ENCODE data around the gene CEP72. TPM values are rescaled to one million over a fixed set of nuclear protein-coding genes. Genes with fewer than 3 reads are reported as not detected.
A peak's percentile ranks its signal among the peaks of the same experiment; 100 is the strongest.
"Not testable (repeated sequence)": the region's sequence is repeated elsewhere in the genome, so short reads cannot be mapped to it uniquely, and the experiment has no call there.

CEP72 gene
- polyA plus RNA-seq, 4 donors, result 4.4 to 10.8 (median 9.0) TPM

- no peak for DNase-seq (ENCODE audit: low read depth in 4 of 4, low spot score in 3 of 4)
Measured at GRCh38 chr5:668283-668995, 56.3 kb downstream of the CEP72 start.

DNA sequence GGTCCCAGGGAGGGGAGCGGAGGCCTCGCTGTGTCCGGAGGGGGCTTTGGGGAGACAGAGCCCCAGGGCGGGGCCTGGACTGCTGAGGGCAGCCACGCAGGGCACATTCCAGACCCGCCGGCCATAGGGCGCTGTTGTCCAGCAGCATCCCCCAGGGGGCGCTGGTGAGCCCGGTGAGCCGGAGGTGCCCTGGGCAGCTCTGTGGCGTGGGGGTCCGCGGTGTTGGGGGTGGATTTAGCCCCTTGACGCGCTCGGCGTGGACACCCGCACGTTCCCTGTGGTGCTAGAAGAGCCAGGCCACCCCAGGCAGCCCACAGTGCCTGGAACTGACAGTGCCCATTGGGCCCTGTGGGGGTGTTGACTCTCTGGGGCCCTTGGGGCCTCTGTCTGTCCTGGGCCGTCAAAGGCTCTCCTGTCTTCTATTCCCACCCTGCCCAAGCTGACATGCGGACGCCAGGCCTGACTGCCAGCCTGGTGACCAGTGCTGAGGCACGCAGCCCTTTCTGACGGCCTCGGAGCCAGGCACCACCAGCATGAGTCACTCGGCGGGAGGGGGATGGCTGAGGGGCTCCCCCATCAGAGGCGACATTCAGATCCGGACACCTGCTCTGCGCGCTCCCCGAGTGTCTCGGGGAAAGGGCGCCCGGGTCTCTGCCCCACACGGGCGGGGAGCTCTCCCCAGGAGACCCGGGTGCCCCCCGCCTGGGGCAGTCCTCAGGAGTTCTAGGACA, 57.1 kb downstream of the CEP72 start:
- DNase-seq (ENCODE audit: low read depth in 4 of 4, low spot score in 3 of 4), result no peak

DNA sequence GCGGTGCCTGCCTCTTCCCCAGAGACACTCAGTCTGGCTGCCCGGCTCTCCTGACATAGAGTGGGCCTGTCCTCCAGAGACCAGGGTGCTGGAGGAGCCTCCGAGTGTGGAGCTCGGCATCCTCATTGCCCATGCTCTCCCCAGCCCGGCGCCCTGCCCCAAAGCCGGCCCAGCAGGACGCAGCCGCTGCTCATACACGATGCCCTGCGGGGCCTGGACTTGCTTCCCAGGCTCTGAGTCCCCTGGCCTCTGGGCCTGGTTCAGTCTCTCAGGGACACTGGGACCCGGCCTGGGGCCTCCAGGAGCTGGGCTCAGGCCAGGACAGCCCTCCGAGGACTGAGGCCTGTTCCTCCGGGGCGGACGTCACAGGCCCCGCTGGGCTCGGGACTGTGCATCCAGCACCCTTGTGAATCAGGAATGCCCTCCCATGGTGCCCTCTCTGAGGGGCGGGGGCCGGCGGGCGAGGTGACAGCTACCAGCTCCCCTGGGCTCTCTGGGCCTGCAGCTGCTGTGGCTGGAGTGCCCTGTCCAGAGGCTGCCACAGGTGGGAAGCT, 57.8 kb downstream of the CEP72 start:
- DNase-seq (ENCODE audit: low read depth in 4 of 4, low spot score in 3 of 4), result no peak

GRCh38 chr5:670396-671270, 58.5 kb downstream of the CEP72 start:
- no peak for DNase-seq (ENCODE audit: low read depth in 4 of 4, low spot score in 3 of 4)

DNA sequence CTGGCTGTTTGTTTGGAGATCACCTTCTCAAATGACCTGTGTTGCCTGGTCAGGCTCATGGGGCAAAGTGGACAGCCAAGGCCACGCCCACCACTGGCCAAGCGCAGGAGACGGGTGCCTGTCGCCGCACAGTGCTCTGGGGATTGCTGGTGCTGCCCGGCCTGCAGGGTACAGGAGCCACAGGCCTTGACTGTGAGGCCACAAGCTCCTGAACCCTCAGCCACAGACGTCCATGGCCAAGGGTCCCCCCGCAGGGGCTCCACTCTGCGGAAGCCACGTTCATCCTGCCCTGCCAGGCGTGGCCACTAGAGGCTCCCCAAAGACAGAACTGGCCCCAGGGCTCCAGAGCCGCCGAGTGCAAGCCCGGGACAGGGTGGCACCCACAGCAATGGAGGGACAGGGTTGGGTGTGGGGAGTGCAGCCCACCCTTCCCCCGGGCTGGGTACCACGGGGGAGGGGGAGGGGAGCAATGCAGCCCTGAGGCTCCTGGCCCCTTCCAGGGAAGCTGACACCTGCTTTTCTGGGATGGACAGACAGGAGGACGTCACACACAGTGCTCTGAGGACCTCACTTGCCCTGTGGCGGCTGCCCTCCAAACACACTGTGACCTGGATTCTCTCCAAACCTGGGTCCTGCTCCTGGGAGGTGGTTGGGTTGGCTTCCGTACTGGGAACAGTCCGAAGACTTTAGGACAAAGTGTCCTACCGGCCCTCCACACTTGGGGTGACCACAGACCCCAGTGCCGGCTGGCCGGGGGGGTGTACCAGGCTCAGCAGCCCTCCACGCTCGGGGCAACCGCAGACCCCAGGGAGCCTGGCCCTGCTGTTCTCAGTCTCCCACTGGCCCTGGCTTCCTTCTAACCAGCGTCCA, 59.6 kb downstream of the CEP72 start:
- DNase-seq (ENCODE audit: low read depth in 4 of 4, low spot score in 3 of 4), result peak in 2 of 4 donors; percentile 41 to 48

DNA sequence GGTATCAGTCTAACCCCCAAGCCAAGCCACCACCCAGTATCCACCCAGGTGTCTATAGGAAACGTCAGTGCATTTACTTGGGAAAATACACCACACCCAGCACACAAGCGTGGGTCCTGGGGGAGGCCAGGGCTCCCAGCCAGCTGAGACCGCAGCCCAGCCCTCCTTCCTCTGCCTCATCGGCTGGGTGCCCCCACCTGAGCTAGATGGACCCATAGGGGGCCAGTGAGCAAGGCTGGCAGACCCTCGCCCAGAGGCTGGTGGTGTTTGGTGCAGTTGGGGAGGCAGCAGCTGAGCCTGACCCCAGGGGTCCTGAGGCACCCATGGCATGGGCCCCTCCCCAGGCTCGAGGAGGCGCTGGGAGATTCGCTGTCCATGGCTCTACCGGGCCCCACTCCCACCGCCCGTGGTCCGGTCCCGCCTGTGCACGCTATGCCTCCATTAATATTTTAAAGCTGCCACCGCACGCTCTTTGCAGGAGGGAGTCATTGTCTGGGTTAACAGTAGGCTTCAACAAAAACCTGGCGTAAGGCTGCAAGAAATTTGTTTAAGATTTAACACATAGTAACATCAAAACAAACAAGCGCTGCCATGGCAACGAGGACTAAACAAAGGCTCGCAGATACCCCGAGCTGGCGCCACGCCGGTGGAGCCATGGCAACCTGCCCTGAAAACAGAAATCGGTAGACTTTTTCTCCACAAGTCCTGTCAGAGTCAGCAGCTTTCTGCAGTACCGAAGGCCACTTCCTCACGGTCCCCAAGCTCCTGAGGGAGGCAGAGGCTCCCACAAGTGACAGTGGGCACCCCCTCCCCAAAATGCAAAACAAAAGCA, 60.4 kb downstream of the CEP72 start:
- peak in 3 of 4 donors; percentile 61 to 80 (median 78) for DNase-seq (ENCODE audit: low read depth in 4 of 4, low spot score in 3 of 4)

DNA sequence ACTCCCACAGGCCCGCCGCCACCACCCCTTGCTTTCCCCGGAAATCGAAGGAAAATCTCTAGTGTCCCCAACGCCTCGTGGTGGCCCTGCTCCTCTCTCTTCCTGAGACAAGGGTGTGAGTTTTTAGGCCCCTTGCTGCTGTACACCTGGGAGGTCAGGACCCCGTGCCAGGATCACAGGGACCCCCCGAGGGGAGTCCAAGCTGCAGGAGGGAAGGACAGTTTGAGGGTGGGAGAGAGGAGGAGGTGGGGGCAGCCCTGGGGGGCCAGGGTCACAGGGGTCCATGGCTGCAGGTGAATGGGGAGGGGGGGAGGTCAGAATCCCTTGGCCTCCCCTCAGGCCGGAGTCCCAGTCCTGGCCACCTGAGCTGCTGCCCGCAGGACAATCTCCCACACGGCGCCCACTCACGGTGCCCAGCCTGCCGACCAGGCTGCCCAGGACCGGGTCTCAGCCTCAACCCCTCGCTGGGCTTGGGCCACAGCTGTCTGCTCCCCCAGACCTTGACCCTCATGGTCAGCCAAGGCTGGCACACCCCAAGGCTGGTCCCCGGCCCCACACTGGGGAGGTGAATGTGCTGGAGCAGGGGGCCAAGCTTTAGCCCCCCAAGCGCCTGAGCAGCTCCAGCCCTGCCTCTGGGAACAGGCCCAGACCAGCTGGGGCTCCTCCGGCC, 61.2 kb downstream of the CEP72 start:
- no peak for DNase-seq (ENCODE audit: low read depth in 4 of 4, low spot score in 3 of 4)

GRCh38 chr5:673831-674629, 61.9 kb downstream of the CEP72 start:
- DNase-seq (ENCODE audit: low read depth in 4 of 4, low spot score in 3 of 4), result no peak

DNA sequence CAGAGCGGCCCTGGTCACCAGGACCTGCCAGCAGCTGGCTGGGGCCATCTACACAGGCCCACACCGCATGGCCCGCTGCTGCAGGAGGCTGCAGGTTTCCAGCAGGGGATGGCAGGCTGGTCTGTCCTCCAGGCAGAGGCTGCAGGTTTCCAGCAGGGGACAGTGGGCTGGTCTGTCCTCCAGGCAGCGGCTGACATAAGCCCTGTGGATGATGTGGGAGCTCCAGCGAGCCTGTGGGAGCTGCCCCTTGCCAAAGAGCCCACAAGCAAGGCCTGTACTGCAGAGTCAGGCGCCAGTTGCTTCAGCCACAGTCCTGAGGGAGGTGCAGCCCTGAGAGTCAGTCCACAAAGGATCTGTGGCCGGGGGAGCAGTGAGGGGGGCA, 62.5 kb downstream of the CEP72 start:
- DNase-seq (ENCODE audit: low read depth in 4 of 4, low spot score in 3 of 4), result no peak

- no peak for DNase-seq (ENCODE audit: low read depth in 4 of 4, low spot score in 3 of 4)
Measured at GRCh38 chr5:675111-675870, 63.2 kb downstream of the CEP72 start.

GRCh38 chr5:675871-676698, 63.9 kb downstream of the CEP72 start:
- no peak for DNase-seq (ENCODE audit: low read depth in 4 of 4, low spot score in 3 of 4)

GRCh38 chr5:676699-677076, 64.5 kb downstream of the CEP72 start:
- DNase-seq (ENCODE audit: low read depth in 4 of 4, low spot score in 3 of 4), result no peak

- DNase-seq (ENCODE audit: low read depth in 4 of 4, low spot score in 3 of 4), result no peak
Measured at GRCh38 chr5:677131-678101, 65.3 kb downstream of the CEP72 start.

- not testable (repeated sequence) for DNase-seq (ENCODE audit: low read depth in 4 of 4, low spot score in 3 of 4)
Measured at GRCh38 chr5:678521-678920, 66.4 kb downstream of the CEP72 start.

All from left renal pelvis (tissue), 4 donors.